SK-N-SH treated with all-trans-retinoic acid at 6 μM for 48 hours (cell line): Measurements from ENCODE around the gene ABHD2.
"Not testable (repeated sequence)": the region's sequence is repeated elsewhere in the genome, so short reads cannot be mapped to it uniquely, and the experiment has no call there.

Source experiments
- ATAC-seq: fragments of 200-7000 bp; cut with Tn5 transposase; 3 replicates; pipeline ENCODE4 v1.9.1; 2020; ENCODE audit warnings: mild to moderate bottlenecking, moderate library complexity
- ARNTL ChIP-seq: fragments of 450-650 bp; formaldehyde crosslinking; IDR thresholded peaks from 2 replicates; pipeline ENCODE4 v1.5.0; 2020; ENCODE audit warnings: low read depth, mild to moderate bottlenecking, moderate library complexity, borderline replicate concordance
- BACH2 ChIP-seq: fragments of 250-450 bp; sonication (Bioruptor Pico); IDR thresholded peaks from 2 replicates; pipeline ENCODE4 v1.9.0; 2021; ENCODE audit warnings: mild to moderate bottlenecking, borderline replicate concordance
- CSDC2 ChIP-seq: fragments of 250-450 bp; sonication (Bioruptor Pico); IDR thresholded peaks from 2 replicates; pipeline ENCODE4 v1.5.0; 2020; ENCODE audit warnings: mild to moderate bottlenecking, moderate library complexity
- CSRNP3 ChIP-seq: fragments of 250-450 bp; sonication (Bioruptor Pico); IDR thresholded peaks from 2 replicates; pipeline ENCODE4 v1.5.1; 2021; ENCODE audit warnings: mild to moderate bottlenecking, moderate library complexity
- ESRRG ChIP-seq: fragments of 250-450 bp; sonication (Bioruptor Pico); IDR thresholded peaks from 2 replicates; pipeline ENCODE4 v1.6.1; 2021; ENCODE audit warnings: mild to moderate bottlenecking
- GLIS3 ChIP-seq: fragments of 250-450 bp; sonication (Bioruptor Pico); IDR thresholded peaks from 2 replicates; pipeline ENCODE4 v1.5.0; 2020; ENCODE audit warnings: mild to moderate bottlenecking, moderate library complexity
- ISL1 ChIP-seq: fragments of 250-450 bp; sonication (Bioruptor Pico); IDR thresholded peaks from 2 replicates; pipeline ENCODE4 v2.1.2; 2022; ENCODE audit warnings: mild to moderate bottlenecking, moderate library complexity
- OSR1 ChIP-seq: fragments of 250-450 bp; sonication (Bioruptor Pico); IDR thresholded peaks from 2 replicates; pipeline ENCODE4 v1.8.0; 2022; ENCODE audit warnings: moderate library complexity, mild to moderate bottlenecking, inconsistent platforms
- POU6F1 ChIP-seq: fragments of 250-450 bp; sonication (Bioruptor Pico); IDR thresholded peaks from 2 replicates; pipeline ENCODE4 v1.8.0; 2021; ENCODE audit warnings: low read depth, mild to moderate bottlenecking, moderate library complexity, borderline replicate concordance
- PPARA ChIP-seq: fragments of 250-450 bp; sonication (Bioruptor Pico); IDR thresholded peaks from 2 replicates; pipeline ENCODE4 v1.5.0; 2020; ENCODE audit warnings: mild to moderate bottlenecking, borderline replicate concordance
- RARB ChIP-seq: fragments of 250-450 bp; sonication (Bioruptor Pico); IDR thresholded peaks from 2 replicates; pipeline ENCODE4 v1.8.0; 2021; ENCODE audit warnings: mild to moderate bottlenecking, moderate library complexity
- SNAI2 ChIP-seq: fragments of 250-450 bp; sonication (Bioruptor Pico); IDR thresholded peaks from 2 replicates; pipeline ENCODE4 v1.5.0; 2020; ENCODE audit warnings: mild to moderate bottlenecking, moderate library complexity
- TCF4 ChIP-seq: fragments of 250-450 bp; sonication (Bioruptor Pico); IDR thresholded peaks from 2 replicates; pipeline ENCODE4 v1.8.0; 2021; ENCODE audit warnings: mild to moderate bottlenecking, moderate library complexity, borderline replicate concordance
- ZC3H10 ChIP-seq: fragments of 250-450 bp; sonication (Bioruptor Pico); IDR thresholded peaks from 2 replicates; pipeline ENCODE4 v1.5.1; 2021; ENCODE audit warnings: mild to moderate bottlenecking, moderate library complexity
- ZFP3 ChIP-seq: fragments of 250-450 bp; sonication (Bioruptor Pico); IDR thresholded peaks from 2 replicates; pipeline ENCODE4 v1.5.0; 2020; ENCODE audit warnings: mild to moderate bottlenecking, moderate library complexity
- ZFP30 ChIP-seq: fragments of 450-650 bp; formaldehyde crosslinking; IDR thresholded peaks from 2 replicates; pipeline ENCODE4 v1.5.0; 2022; ENCODE audit warnings: mild to moderate bottlenecking, moderate library complexity
- ZNF565 ChIP-seq: fragments of 450-650 bp; formaldehyde crosslinking; conservative IDR thresholded peaks from 2 replicates; pipeline ENCODE4 v1.5.0; 2020; ENCODE audit warnings: low read depth, mild to moderate bottlenecking, moderate library complexity
- ZNF70 ChIP-seq: fragments of 450-650 bp; formaldehyde crosslinking; IDR thresholded peaks from 2 replicates; pipeline ENCODE4 v1.5.0; 2020; ENCODE audit warnings: mild to moderate bottlenecking, moderate library complexity
- ZNF8 ChIP-seq: fragments of 450-650 bp; formaldehyde crosslinking; IDR thresholded peaks from 2 replicates; pipeline ENCODE4 v1.5.0; 2020; ENCODE audit warnings: mild to moderate bottlenecking, moderate library complexity
- TF ChIP-seq, protein P1 (sequence below): fragments of 250-450 bp; sonication (Bioruptor Pico); IDR thresholded peaks from 2 replicates; pipeline ENCODE4 v1.5.1; 2020; ENCODE audit warnings: low read depth, mild to moderate bottlenecking, moderate library complexity
- TF ChIP-seq, protein P2 (sequence below): fragments of 250-450 bp; sonication (Bioruptor Pico); IDR thresholded peaks from 2 replicates; pipeline ENCODE4 v1.8.0; 2020; ENCODE audit warnings: mild to moderate bottlenecking, moderate library complexity, borderline replicate concordance

Gene ABHD2

DNA sequence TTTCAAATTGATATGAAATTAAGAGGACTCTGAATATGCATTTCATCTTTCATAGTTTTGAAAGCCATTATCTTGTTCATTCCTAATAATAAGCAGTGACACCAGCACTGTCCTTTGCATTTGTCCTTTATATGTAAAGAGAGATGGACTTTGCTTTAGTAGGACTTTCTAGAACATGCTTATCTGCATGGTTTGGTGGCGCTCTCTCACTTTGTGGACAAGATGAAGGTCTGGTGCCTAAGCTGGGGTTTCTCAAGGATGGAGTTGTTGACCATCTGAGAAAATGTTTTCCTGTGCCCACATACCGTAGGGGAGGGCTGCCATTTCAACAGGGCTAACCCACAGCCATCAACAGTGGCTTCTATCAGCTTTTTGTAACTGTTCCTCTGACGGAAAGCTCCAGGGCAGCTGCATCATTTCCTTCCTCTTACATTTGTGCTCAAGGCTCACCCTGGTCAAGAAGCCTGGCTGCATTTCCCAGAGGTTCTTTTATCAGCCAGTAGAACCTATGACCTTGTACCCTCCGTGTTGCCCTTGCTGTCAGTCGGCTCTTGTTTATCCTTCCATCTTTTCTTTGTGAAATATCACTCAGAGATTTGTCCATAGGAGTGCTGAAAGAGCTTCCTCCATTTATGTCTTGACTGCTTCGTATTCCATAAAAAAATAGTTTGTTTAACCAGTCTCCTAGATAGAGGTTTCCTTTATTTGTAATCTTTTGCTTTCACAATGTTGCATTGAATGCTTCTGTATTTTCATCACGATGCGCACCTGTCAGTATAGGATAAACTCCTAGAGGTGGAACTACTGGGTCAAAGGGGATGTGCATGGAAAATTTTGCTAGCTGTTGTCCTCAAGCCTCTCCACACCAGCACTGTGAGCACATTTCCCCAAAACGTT, 44.6 kb downstream of the ABHD2 start:
- TF ChIP-seq OSR1 (no peak), POU6F1 (no peak), ISL1 (no peak), BACH2 (no peak), ZNF565 (CRISPR knock-in tag) (no peak), GLIS3 (no peak), SNAI2 (no peak), ZFP3 (CRISPR knock-in tag) (no peak), PPARA (no peak), CSDC2 (CRISPR knock-in tag) (no peak), ESRRG (CRISPR knock-in tag) (no peak), ZNF70 (CRISPR knock-in tag) (no peak)
- no peak for ATAC-seq

DNA sequence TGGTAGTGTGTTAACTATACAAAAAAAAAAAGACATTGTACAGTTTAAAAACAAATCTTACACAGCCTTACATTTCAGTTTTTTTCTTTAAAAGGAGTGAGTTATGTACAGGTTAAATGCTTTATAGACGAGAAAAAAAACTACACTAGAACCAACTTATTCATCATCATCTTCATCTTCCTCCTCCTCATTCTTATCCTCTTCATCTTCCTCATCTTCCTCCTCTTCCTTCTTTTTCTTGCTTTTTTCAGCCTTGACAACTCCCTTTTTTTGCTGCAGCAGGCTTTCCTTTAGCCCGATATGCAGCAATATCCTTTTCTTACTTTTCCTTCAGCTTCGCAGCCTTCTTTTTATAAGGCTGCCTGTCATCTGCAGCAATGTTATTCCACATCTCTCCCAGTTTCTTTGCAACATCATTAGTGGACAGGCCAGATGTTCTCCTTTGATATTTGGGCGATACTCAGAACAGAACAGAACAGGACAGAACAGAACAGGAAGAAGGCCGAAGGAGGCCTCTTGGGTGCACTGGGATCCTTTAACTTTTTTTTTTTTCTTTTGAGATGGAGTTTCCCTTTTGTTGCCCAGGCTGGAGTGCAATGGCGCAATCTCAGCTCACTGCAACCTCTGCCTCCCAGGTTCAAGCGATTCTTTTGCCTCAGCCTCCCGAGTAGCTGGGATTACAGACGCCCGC, 47.3 kb downstream of the ABHD2 start:
- not testable (repeated sequence) for ATAC-seq

DNA sequence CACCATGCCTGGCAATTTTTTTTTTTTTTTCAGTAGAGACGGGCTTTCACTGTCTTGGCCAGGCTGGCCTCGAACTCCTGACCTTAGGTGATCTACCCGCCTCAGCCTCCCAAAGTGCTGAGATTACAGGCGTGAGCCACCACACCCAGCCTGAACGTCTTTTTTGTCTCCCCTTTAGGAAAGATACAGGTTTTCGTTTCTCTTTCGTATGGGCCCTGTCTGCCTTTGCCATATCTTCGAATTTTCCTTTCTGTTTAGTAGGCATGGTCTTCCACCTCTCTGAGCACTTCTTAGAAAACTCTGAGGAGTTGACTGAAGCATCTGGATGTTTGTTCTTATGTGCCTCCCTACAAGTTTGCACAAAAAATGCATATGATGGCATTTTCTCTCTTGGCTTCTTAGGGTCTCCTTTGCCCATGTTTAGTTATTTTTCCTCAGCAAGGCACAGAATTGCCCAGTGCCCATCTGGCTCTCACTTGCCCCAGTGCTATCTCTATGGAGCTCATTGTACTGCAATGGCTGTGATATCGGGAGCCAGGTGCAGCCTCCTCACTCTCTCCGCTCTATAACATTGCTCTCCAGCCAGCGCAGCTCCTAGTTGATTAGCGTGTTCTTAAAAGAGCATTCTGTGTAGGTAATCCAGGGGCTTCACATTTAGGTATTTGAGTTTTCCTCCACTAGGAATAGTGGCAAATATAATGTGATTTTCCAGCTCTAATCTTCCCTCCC, 48.0 kb downstream of the ABHD2 start:
- ATAC-seq, result no peak
- no peak for TF ChIP-seq ZFP3 (CRISPR knock-in tag)
- no peak for TF ChIP-seq ZNF565 (CRISPR knock-in tag)
- TF ChIP-seq SNAI2, result no peak
- TF ChIP-seq CSDC2 (CRISPR knock-in tag), result no peak
- no peak for TF ChIP-seq ZC3H10 (CRISPR knock-in tag)
- TF ChIP-seq ARNTL (CRISPR knock-in tag), result no peak
- TF ChIP-seq GLIS3, result no peak
- TF ChIP-seq BACH2, result no peak
- TF ChIP-seq ZNF8 (CRISPR knock-in tag), result no peak

- TF ChIP-seq, protein P1, sequence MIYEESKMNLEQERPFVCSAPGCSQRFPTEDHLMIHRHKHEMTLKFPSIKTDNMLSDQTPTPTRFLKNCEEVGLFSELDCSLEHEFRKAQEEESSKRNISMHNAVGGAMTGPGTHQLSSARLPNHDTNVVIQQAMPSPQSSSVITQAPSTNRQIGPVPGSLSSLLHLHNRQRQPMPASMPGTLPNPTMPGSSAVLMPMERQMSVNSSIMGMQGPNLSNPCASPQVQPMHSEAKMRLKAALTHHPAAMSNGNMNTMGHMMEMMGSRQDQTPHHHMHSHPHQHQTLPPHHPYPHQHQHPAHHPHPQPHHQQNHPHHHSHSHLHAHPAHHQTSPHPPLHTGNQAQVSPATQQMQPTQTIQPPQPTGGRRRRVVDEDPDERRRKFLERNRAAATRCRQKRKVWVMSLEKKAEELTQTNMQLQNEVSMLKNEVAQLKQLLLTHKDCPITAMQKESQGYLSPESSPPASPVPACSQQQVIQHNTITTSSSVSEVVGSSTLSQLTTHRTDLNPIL (CRISPR knock-in tag), result no peak
- TF ChIP-seq ISL1 (no peak), RARB (CRISPR knock-in tag) (no peak), PPARA (no peak), ZC3H10 (CRISPR knock-in tag) (no peak), SNAI2 (no peak), ZNF70 (CRISPR knock-in tag) (no peak)
- no peak for ATAC-seq
Observed at GRCh38 chr15:89136818-89137772, 48.8 kb downstream of the ABHD2 start.

DNA sequence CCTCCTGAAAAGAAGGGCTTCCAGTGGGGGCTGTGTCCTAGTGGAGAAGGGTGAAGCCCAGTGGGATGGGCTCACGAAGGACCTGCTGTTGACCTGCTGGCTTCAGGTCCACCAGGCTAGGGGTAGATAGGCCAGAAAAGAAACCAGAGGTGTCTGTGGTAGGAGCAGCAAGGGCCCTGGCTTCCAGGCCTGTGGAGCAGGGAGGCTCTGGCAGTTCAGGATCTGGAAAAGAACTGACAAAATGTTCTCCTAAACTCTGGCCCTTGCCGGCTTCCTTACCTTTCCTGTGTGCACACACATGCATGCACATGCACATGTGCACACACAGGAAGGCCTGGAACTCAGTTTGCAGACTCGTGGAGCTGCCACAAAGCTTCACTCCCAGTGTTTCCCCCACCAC, 49.7 kb downstream of the ABHD2 start:
- TF ChIP-seq CSDC2 (CRISPR knock-in tag) (no peak), ZNF70 (CRISPR knock-in tag) (no peak), ESRRG (CRISPR knock-in tag) (no peak), ARNTL (CRISPR knock-in tag) (no peak), RARB (CRISPR knock-in tag) (no peak), ZNF565 (CRISPR knock-in tag) (no peak), TCF4 (no peak), ZFP30 (CRISPR knock-in tag) (no peak), OSR1 (no peak), CSRNP3 (no peak), GLIS3 (no peak)
- TF ChIP-seq, protein P2, sequence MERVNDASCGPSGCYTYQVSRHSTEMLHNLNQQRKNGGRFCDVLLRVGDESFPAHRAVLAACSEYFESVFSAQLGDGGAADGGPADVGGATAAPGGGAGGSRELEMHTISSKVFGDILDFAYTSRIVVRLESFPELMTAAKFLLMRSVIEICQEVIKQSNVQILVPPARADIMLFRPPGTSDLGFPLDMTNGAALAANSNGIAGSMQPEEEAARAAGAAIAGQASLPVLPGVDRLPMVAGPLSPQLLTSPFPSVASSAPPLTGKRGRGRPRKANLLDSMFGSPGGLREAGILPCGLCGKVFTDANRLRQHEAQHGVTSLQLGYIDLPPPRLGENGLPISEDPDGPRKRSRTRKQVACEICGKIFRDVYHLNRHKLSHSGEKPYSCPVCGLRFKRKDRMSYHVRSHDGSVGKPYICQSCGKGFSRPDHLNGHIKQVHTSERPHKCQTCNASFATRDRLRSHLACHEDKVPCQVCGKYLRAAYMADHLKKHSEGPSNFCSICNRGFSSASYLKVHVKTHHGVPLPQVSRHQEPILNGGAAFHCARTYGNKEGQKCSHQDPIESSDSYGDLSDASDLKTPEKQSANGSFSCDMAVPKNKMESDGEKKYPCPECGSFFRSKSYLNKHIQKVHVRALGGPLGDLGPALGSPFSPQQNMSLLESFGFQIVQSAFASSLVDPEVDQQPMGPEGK (CRISPR knock-in tag), result no peak
- ATAC-seq, result no peak
